Jurkat, Clone E6-1 (cell line): ENCODE measurements around the gene ZNF226.
"Not testable (repeated sequence)": the region's sequence is repeated elsewhere in the genome, so short reads cannot be mapped to it uniquely, and the experiment has no call there.

Source experiments
- DNase-seq: peaks from one replicate; pipeline ENCODE4 v3.0.0-alpha.2; 2011; ENCODE audit warnings: low read depth, low spot score
- H3K4me3 ChIP-seq: 2 replicates; pipeline ENCODE4 v1.5.1; 2011; ENCODE audit warnings: mild to moderate bottlenecking, low read length, control low read depth, moderate library complexity

The ZNF226 gene

GRCh38 chr19:44204772-44205171 lies 39.9 kb downstream of the ZNF226 start:
- no peak for DNase-seq
- H3K4me3 ChIP-seq = no peak overlapping the region

DNA sequence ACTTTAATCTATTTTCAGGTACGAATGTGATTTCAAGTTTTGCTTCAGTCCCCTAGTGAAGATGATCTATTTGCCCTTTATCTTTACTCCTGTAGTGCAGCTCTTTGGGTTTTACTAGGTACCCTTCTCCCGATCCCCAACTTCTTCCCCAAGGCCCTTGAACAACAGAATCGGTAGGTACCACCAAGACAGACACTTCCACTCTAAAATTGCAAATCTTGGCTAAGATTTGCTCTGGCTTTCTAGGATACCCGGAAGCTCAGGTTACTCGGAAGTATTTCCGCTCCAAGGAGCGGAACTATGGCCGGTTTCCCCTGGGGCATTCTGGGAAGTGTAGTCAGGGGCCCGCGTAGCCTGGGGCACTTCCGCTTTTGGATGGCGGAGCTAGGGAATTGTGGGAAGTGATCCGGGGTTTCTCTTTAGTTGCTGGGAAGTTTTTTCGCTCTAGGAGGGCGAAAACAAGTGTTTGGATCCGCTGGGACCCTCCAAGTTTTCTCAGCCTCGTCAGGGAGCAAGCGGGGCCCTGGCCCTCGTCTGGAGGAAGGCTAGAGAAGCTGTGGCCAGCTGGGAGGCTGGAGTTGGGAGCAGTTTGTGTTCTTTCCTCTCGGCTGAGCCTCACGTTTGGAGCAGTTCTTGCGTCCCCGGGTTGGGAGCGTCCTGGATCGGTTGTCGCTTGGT lies 42.4 kb downstream of the ZNF226 start:
- peak; percentile 14 for DNase-seq
- H3K4me3 ChIP-seq = no peak overlapping the region

GRCh38 chr19:44212250-44212865 lies 47.5 kb downstream of the ZNF226 start, which contains the start of gene ZNF227:
ZNF227 (plus strand) TSS chr19:44212532; CDS start chr19:44217793, 5,261 bp downstream.
- DNase-seq = peak; percentile 42
- H3K4me3 ChIP-seq = peak within 1 kb of the TSS; percentile 58

DNA sequence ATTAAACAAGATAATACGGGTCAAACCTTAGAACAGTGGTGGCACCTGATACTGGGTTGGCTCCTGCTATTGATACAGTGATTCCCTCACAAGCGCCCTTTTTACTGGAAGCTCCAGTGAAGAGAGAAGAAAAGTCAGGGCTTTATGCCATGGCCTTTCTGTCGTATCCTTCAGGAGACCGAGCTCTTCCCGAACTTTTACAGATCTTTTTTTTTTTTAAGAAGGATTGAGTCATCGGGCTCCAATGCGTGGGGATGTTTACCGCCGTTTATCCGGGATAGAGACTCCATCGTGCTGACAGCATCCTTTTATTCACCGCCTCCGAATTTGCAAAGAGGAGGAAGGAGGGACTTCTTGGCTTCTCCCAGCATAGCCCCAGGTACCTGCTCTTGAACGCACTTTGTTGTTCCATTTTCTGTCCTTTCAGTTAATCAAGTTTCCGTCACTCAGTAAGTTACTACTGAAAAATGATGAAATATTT lies 48.0 kb downstream of the ZNF226 start:
- DNase-seq = no peak
- peak overlapping the region; percentile 58 for H3K4me3 ChIP-seq

GRCh38 chr19:44219926-44220325 lies 55.0 kb downstream of the ZNF226 start:
- DNase-seq, H3K4me3 ChIP-seq: not testable (repeated sequence)

- DNase-seq = not testable (repeated sequence)
These were observed 55.9 kb downstream of the ZNF226 start for GRCh38 chr19:44220761-44221160.

DNA sequence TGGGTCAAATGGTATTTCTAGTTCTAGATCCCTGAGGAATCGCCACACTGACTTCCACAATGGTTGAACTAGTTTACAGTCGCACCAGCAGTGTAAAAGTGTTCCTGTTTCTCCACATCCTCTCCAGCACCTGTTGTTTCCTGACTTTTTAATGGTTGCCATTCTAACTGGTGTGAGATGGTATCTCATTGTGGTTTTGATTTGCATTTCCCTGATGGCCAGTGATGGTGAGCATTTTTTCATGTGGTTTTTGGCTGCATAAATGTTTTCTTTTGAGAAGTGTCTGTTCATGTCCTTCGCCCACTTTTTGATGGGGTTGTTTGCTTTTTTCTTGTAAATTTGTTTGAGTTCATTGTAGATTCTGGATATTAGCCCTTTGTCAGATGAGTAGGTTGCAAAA lies 56.4 kb downstream of the ZNF226 start:
- not testable (repeated sequence) for H3K4me3 ChIP-seq, DNase-seq

More at GRCh38 chr19:44220761-44221160, 55.9 kb downstream of the ZNF226 start:
- H3K4me3 ChIP-seq = not testable (repeated sequence)
